ENCODE measurements around the gene LYPD1.

Gene LYPD1

GRCh38 chr2:132641819-132642218 lies 28.2 kb downstream of the LYPD1 start:
- H3K36me3 ChIP-seq (ENCODE audit: control insufficient read depth in 2 of 2, insufficient read depth in 1 of 2, low read length in 2 of 2): peaks cover 0 to 30% of the 10 kb centered on the region in 2 experiments; a peak in 1 of 3 replicates
- H3K9me3 ChIP-seq (ENCODE audit: control insufficient read depth, insufficient read depth, low read depth, low read length): no peaks in the 10 kb centered on the region
- TF ChIP-seq ZNF561 (tag by site-specific recombination; IDR thresholded peaks at IDR 0.05; ENCODE audit: borderline replicate concordance) (no peak), ZBTB49 (tag by site-specific recombination; IDR thresholded peaks at IDR 0.05; ENCODE audit: low read depth) (no peak), ZBTB1 (tag by site-specific recombination; IDR thresholded peaks at IDR 0.05) (no peak), ZFP37 (tag by site-specific recombination; IDR thresholded peaks at IDR 0.05) (no peak), ZNF629 (tag by site-specific recombination; IDR thresholded peaks at IDR 0.05) (no peak), ZNF292 (tag by site-specific recombination; IDR thresholded peaks at IDR 0.05; ENCODE audit: borderline replicate concordance, low read depth) (no peak), SP3 (tag by site-specific recombination; IDR thresholded peaks at IDR 0.05) (no peak), ZNF19 (tag by site-specific recombination; IDR thresholded peaks at IDR 0.05; ENCODE audit: low read depth) (no peak), HOXD13 (CRISPR knock-in tag; IDR thresholded peaks at IDR 0.05; ENCODE audit: borderline replicate concordance) (no peak), ZBTB48 (tag by site-specific recombination; IDR thresholded peaks at IDR 0.05) (no peak), ZBTB44 (tag by site-specific recombination; IDR thresholded peaks at IDR 0.05) (no peak), ELK4 (IDR thresholded peaks at IDR 0.05; ENCODE audit: borderline replicate concordance, low read depth, low read length) (no peak), PATZ1 (tag by site-specific recombination; IDR thresholded peaks at IDR 0.05) (no peak), ZBTB11 (tag by site-specific recombination; conservative IDR thresholded peaks at IDR 0.05; ENCODE audit: low read depth) (no peak), ZNF426 (tag by site-specific recombination; IDR thresholded peaks at IDR 0.05) (no peak), ZNF791 (tag by site-specific recombination; IDR thresholded peaks at IDR 0.05) (no peak), ZNF114 (tag by site-specific recombination; IDR thresholded peaks at IDR 0.05) (no peak), OVOL3 (tag by site-specific recombination; IDR thresholded peaks at IDR 0.05) (no peak), ZNF518A (tag by site-specific recombination; conservative IDR thresholded peaks at IDR 0.05; ENCODE audit: low read depth) (no peak), ZNF350 (tag by site-specific recombination; IDR thresholded peaks at IDR 0.05) (no peak)
- ChIA-PET POLR2A (no interaction called here), CTCF (interaction anchor here (0.5 kb wide), 1 partner anchor 31 kb away, joined by 4 read pairs; no protein-coding TSS in a partner anchor)
- no peaks in the 10 kb centered on the region for H3K4me1 ChIP-seq (ENCODE audit: control insufficient read depth, insufficient read depth, low read length)
- no peak overlapping the region for H3K27ac ChIP-seq (ENCODE audit: extremely low read depth, low read depth, low read length)
- no peak overlapping the region for H3K4me3 ChIP-seq (ENCODE audit: low read depth, low read length)
